Right lobe of liver (tissue), 6 donors: ENCODE results near the gene NME4. TPM values are rescaled to one million over a fixed set of nuclear protein-coding genes. Genes with fewer than 3 reads are reported as not detected.
A peak's percentile ranks its signal among the peaks of the same experiment; 100 is the strongest.
"Not testable (repeated sequence)": the region's sequence is repeated elsewhere in the genome, so short reads cannot be mapped to it uniquely, and the experiment has no call there.

Source experiments
- ATAC-seq, 4 donors: fragments of 200-7000 bp; cut with Tn5 transposase; one replicate each; pipeline ENCODE4 v1.9.1; 2020; ENCODE audit warnings: mild to moderate bottlenecking in 4 of 4, moderate library complexity in 4 of 4
- DNase-seq, 3 donors: peaks; one replicate each; pipeline ENCODE4 v3.0.0-alpha.2; 2020
- H3K27ac ChIP-seq, 3 donors: fragments of 200-600 bp; one replicate each; pipeline ENCODE4 v1.8.0; 2022
- H3K27me3 ChIP-seq, 2 donors: fragments of 200-600 bp; one replicate each; pipeline ENCODE4 v1.8.0; 2022
- H3K36me3 ChIP-seq, 4 donors: fragments of 200-600 bp; sonication (generic) in 1 of 4; one replicate each; pipeline versions ENCODE4 v1.5.1 to v1.8.0; 2017 to 2022; ENCODE audit warnings: control low read depth in 1 of 4
- H3K4me1 ChIP-seq, 4 donors: fragments of 200-600 bp; sonication (generic) in 1 of 4; one replicate each; pipeline versions ENCODE4 v1.5.1 to v1.8.0; 2017 to 2022; ENCODE audit warnings: control low read depth in 1 of 4
- H3K4me3 ChIP-seq, 3 donors: fragments of 200-600 bp; one replicate each; pipeline ENCODE4 v1.8.0; 2022
- H3K9me3 ChIP-seq, 4 donors: fragments of 200-600 bp; sonication (generic) in 1 of 4; one replicate each; pipeline versions ENCODE4 v1.5.1 to v1.8.0; 2017 to 2022; ENCODE audit warnings: control low read depth in 1 of 4
- CTCF ChIP-seq, 4 donors: fragments of 200-600 bp in 3 of 4; fragments of 450-650 bp in 1 of 4; IDR thresholded peaks; one replicate each; pipeline versions ENCODE4 v1.5.1 to v1.8.0; 2016 to 2022; ENCODE audit warnings: antibody characterized with exemption in 4 of 4, mild to moderate bottlenecking in 2 of 4
- POLR2A ChIP-seq: fragments of 450-650 bp; IDR thresholded peaks from one replicate; pipeline ENCODE4 v1.6.1; 2017; ENCODE audit warnings: antibody characterized with exemption, mild to moderate bottlenecking
- WGBS: methylation state at CpG from one replicate; pipeline ENCODE4 v1.1.6; 2018; ENCODE audit warnings: low coverage, low lambda C conversion rate; ENCODE audit not compliant: insufficient coverage; ENCODE audit errors: missing lambda C conversion rate; 5-methylcytosine and 5-hydroxymethylcytosine counted together
- intact Hi-C, 2 donors: fragments of 100-400 bp; cut with DNase I; formaldehyde crosslinking; loops; one replicate each; pipeline versions ENCODE4 v1.11.2 to v1.14.1; 2022
- long read RNA-seq: library from polyadenylated mRNA; unstranded; transcript quantifications from one replicate; pipeline ENCODE4 v2.0.0, GENCODE V29; 2019
- total RNA-seq, 6 experiments: library from RNA; depleted of rRNA in 2 of 6; stranded (reverse); fragments of >200 nt in 2 of 6; fragmentation: NEBNext Ultra II Directional in 3 of 6; extraction: Animal tissue kit (Norgen Biotek cat#: 25700) in 3 of 6; gene quantifications; one replicate each; pipeline versions ENCODE4 v1.1.0 to v1.2.4, GENCODE V29; 2016 to 2023
- donor health status: DM: no; HTN: yes; CAD: no.
- donor health status: DM: no; HTN: no; CAD: no.
- donor health status: DM: no; HTN: no; CAD: no.
- donor health status: DM: no; HTN: yes; CAD: no.
- donor health status: DM: no; HTN: yes; CAD: no.

Gene NME4
- total RNA-seq = 10 to 100 TPM; 50.3 to 83.6 (median 61.0) TPM
- long read RNA-seq, transcript NME4-201 (5 exons, 995 nt) = major isoform, 9 of 14 reads
- long read RNA-seq, partial matches to known transcripts = 0 of 14 reads
- long read RNA-seq, other reads (novel, unspliced or antisense) = 4 of 14 reads

- WGBS = under 1% methylated on average over 24 of the region's 75 CpGs
- TF ChIP-seq POLR2A (no peak), CTCF (IDR thresholded peaks at IDR 0.05) (no peak)
- H3K4me1 ChIP-seq = peaks cover 0 to 6% (median 0%) of the 10 kb centered on the region in 4 donors
- peak within 1 kb of the TSS in 1 of 3 donors; percentile 43 for H3K27ac ChIP-seq
- H3K4me3 ChIP-seq = peak within 1 kb of the TSS; percentile 30 to 65 (median 46)
- DNase-seq (peak in 1 of 3 donors; percentile 52), ATAC-seq (peak in 1 of 4 donors; percentile 5)
- H3K9me3 ChIP-seq = no peaks in the 10 kb centered on the region
- no peaks in the 10 kb centered on the region for H3K36me3 ChIP-seq
- intact Hi-C loops = loop anchor here in 1 of 2 donors (10.0 kb wide), 1 partner anchor 98 kb away; no protein-coding TSS in a partner anchor
- no peaks in the 10 kb centered on the region for H3K27me3 ChIP-seq
Observed at GRCh38 chr16:397135-397661, at the start of gene NME4. Gene NME4 (plus strand): TSS chr16:397199. CDS start chr16:397223, 24 bp downstream.

- Histone ChIP-seq H3K27me3 (no peaks in the 10 kb centered on the region), H3K4me1 (peaks cover 0 to 8% (median 0%) of the 10 kb centered on the region in 4 donors), H3K27ac (no peak overlapping the region), H3K36me3 (peaks cover 0 to 15% (median 0%) of the 10 kb centered on the region in 4 donors), H3K4me3 (no peak overlapping the region), H3K9me3 (no peaks in the 10 kb centered on the region)
- TF ChIP-seq CTCF (IDR thresholded peaks at IDR 0.05) = no peak
- no peak for TF ChIP-seq POLR2A
- ATAC-seq (no peak), DNase-seq (no peak)
- WGBS = 93% methylated on average over 3 of the region's 6 CpGs
- intact Hi-C loops = no loop called here
Observed at GRCh38 chr16:347203-347602, 49.8 kb upstream of the NME4 start.

- DNase-seq = not testable (repeated sequence)
Observed at GRCh38 chr16:348495-348894, 48.5 kb upstream of the NME4 start.

GRCh38 chr16:349211-349610 lies 47.8 kb upstream of the NME4 start:
- TF ChIP-seq POLR2A (no peak), CTCF (IDR thresholded peaks at IDR 0.05) (no peak)
- intact Hi-C loops = no loop called here
- no peak for DNase-seq
- Histone ChIP-seq H3K4me3 (no peak overlapping the region), H3K9me3 (no peaks in the 10 kb centered on the region), H3K27ac (no peak overlapping the region), H3K27me3 (no peaks in the 10 kb centered on the region), H3K36me3 (peaks cover 0 to 15% (median 0%) of the 10 kb centered on the region in 4 donors), H3K4me1 (peaks cover 0 to 11% (median 2%) of the 10 kb centered on the region in 4 donors)
- 85% methylated on average over 1 of the region's 7 CpGs for WGBS
- no peak for ATAC-seq

More at GRCh38 chr16:348495-348894, 48.5 kb upstream of the NME4 start:
- H3K27ac ChIP-seq, H3K9me3 ChIP-seq, intact Hi-C loops, ATAC-seq, H3K27me3 ChIP-seq, H3K4me3 ChIP-seq: not testable (repeated sequence)
- Histone ChIP-seq H3K4me1 (peaks cover 0 to 11% (median 2%) of the 10 kb centered on the region in 4 donors), H3K36me3 (peaks cover 0 to 15% (median 0%) of the 10 kb centered on the region in 4 donors)
- 96% methylated on average over 3 of the region's 10 CpGs for WGBS

- Histone ChIP-seq H3K36me3 (peaks cover 0 to 13% (median 0%) of the 10 kb centered on the region in 4 donors), H3K27ac (no peak overlapping the region), H3K9me3 (no peaks in the 10 kb centered on the region), H3K4me3 (no peak overlapping the region), H3K27me3 (no peaks in the 10 kb centered on the region), H3K4me1 (peaks cover 0 to 11% (median 2%) of the 10 kb centered on the region in 4 donors)
- intact Hi-C loops = no loop called here
- 88% methylated on average over 7 of the region's 8 CpGs for WGBS
- ATAC-seq = no peak
- no peak for TF ChIP-seq POLR2A
- no peak for TF ChIP-seq CTCF (IDR thresholded peaks at IDR 0.05)
- DNase-seq = no peak
Observed at GRCh38 chr16:350203-350602, 46.8 kb upstream of the NME4 start.
